IMR-90 (cell line): ENCODE measurements around the gene IYD. TPM values are rescaled to one million over a fixed set of nuclear protein-coding genes. Genes with fewer than 3 reads are reported as not detected.

Experiments used
- ATAC-seq: fragments of 200-7000 bp; cut with Tn5 transposase; 2 replicates; pipeline ENCODE4 v1.9.1; 2020; ENCODE audit warnings: low read depth, mild to moderate bottlenecking, moderate library complexity
- BruUV-seq: library from RNA; stranded (reverse); fragments of 400-500 nt; replicated peaks from 2 replicates; lab custom pipeline; 2021; lab: Mats Ljungman, UMichigan
- CTCF ChIA-PET: fragments of 300-600 bp; formaldehyde crosslinking; extraction: SDS; loops from one replicate; lab custom pipeline; 2021; ENCODE audit warnings: antibody characterized with exemption; lab: Yijun Ruan, JAX
- POLR2A ChIA-PET: fragments of 300-600 bp; sonication (Branson Sonifier 250); formaldehyde crosslinking; loops from one replicate; lab custom pipeline; 2022; ENCODE audit warnings: antibody characterized with exemption; ENCODE audit not compliant: unreplicated experiment; lab: Charles Lee
- DNase-seq: peaks from one replicate; pipeline ENCODE4 v3.0.0; 2013
- H2AFZ ChIP-seq: replicated peaks from 2 replicates; pipeline ENCODE3; 2013; ENCODE audit warnings: low read length, mild to moderate bottlenecking; ENCODE audit not compliant: poor library complexity
- H2AK5ac ChIP-seq: 2 replicates; pipeline ENCODE4 v1.6.1; 2013; ENCODE audit warnings: low read depth, low read length, inconsistent platforms
- H2AK9ac ChIP-seq: replicated peaks from 2 replicates; pipeline ENCODE3; 2013; ENCODE audit warnings: mild to moderate bottlenecking, low read depth, low read length, moderate library complexity; ENCODE audit not compliant: poor library complexity
- H2BK120ac ChIP-seq: 2 replicates; pipeline ENCODE4 v1.6.1; 2013; ENCODE audit warnings: low read depth, low read length, inconsistent platforms
- H2BK15ac ChIP-seq: 3 replicates; pipeline ENCODE4 v1.6.1; 2013; ENCODE audit warnings: low read depth, low read length, inconsistent platforms
- H2BK20ac ChIP-seq: 2 replicates; pipeline ENCODE4 v1.6.1; 2013; ENCODE audit warnings: low read depth, mild to moderate bottlenecking, inconsistent platforms, low read length, moderate library complexity
- H2BK5ac ChIP-seq: 2 replicates; pipeline ENCODE4 v1.6.1; 2013; ENCODE audit warnings: mild to moderate bottlenecking, low read depth, low read length, inconsistent platforms; ENCODE audit not compliant: poor library complexity, severe bottlenecking
- H3K14ac ChIP-seq: replicated peaks from 2 replicates; pipeline ENCODE4 v1.6.1; 2013; ENCODE audit warnings: low read depth, low read length, inconsistent platforms
- H3K18ac ChIP-seq: 2 replicates; pipeline ENCODE4 v1.6.1; 2013; ENCODE audit warnings: low read depth, low read length, control low read depth
- H3K23ac ChIP-seq: 2 replicates; pipeline ENCODE4 v1.6.1; 2013; ENCODE audit warnings: low read depth, low read length, inconsistent platforms
- H3K27ac ChIP-seq: 2 replicates; pipeline ENCODE4 v1.5.1; 2013; ENCODE audit warnings: mild to moderate bottlenecking, control low read depth, low read length; ENCODE audit not compliant: insufficient read depth
- H3K27me3 ChIP-seq: 2 replicates; pipeline ENCODE4 v1.6.1; 2013; ENCODE audit warnings: low read length; ENCODE audit not compliant: control insufficient read depth, insufficient read depth
- H3K36me3 ChIP-seq: 2 replicates; pipeline ENCODE4 v1.6.1; 2013; ENCODE audit warnings: low read length, mixed read lengths; ENCODE audit not compliant: control insufficient read depth, insufficient read depth
- H3K4ac ChIP-seq: 2 replicates; pipeline ENCODE4 v1.6.1; 2013; ENCODE audit warnings: low read depth, low read length, inconsistent platforms
- H3K4me1 ChIP-seq: 2 replicates; pipeline ENCODE4 v1.6.1; 2013; ENCODE audit warnings: low read length, mixed read lengths; ENCODE audit not compliant: control insufficient read depth, insufficient read depth
- H3K4me2 ChIP-seq: 2 replicates; pipeline ENCODE4 v1.6.1; 2013; ENCODE audit warnings: low read depth, mild to moderate bottlenecking, control low read depth, low read length, moderate library complexity
- H3K4me3 ChIP-seq: 2 replicates; pipeline ENCODE4 v1.5.1; 2013; ENCODE audit warnings: low read depth, mild to moderate bottlenecking, control low read depth, low read length, moderate library complexity; ENCODE audit not compliant: insufficient read depth
- H3K56ac ChIP-seq: 2 replicates; pipeline ENCODE4 v1.6.1; 2013; ENCODE audit warnings: low read length, inconsistent platforms; ENCODE audit not compliant: insufficient read depth; ENCODE audit errors: extremely low read depth
- H3K79me1 ChIP-seq, 2 experiments: 2 replicates each; pipeline ENCODE4 v1.6.1; 2013; ENCODE audit warnings: low read length in 2 of 2, inconsistent platforms in 1 of 2, low read depth in 1 of 2
- H3K9ac ChIP-seq: 2 replicates; pipeline ENCODE4 v1.6.1; 2013; ENCODE audit warnings: low read depth, low read length, control low read depth
- H3K9me1 ChIP-seq: 2 replicates; pipeline ENCODE4 v1.6.1; 2013; ENCODE audit warnings: low read length, inconsistent platforms; ENCODE audit not compliant: insufficient read depth
- H3K9me3 ChIP-seq: 2 replicates; pipeline ENCODE4 v1.6.1; 2013; ENCODE audit warnings: low read length; ENCODE audit not compliant: control insufficient read depth, insufficient read depth
- H4K20me1 ChIP-seq: 2 replicates; pipeline ENCODE4 v1.6.1; 2013; ENCODE audit warnings: low read length, inconsistent platforms; ENCODE audit not compliant: insufficient read depth
- H4K5ac ChIP-seq: 2 replicates; pipeline ENCODE4 v1.6.1; 2013; ENCODE audit warnings: mild to moderate bottlenecking, low read depth, low read length, control low read depth
- H4K8ac ChIP-seq, 2 experiments: 2 replicates each; pipeline ENCODE4 v1.6.1; 2013; ENCODE audit warnings: low read depth in 2 of 2, low read length in 2 of 2, control low read depth in 1 of 2, inconsistent platforms in 1 of 2
- H4K91ac ChIP-seq: 2 replicates; pipeline ENCODE4 v1.6.1; 2013; ENCODE audit warnings: low read depth, low read length, inconsistent platforms; ENCODE audit not compliant: insufficient read depth
- BHLHE40 ChIP-seq: fragments of 150-350 bp; IDR thresholded peaks from 2 replicates; pipeline ENCODE4 v1.6.1; 2016; ENCODE audit warnings: mild to moderate bottlenecking, low read depth, low read length
- CEBPB ChIP-seq: IDR thresholded peaks from 2 replicates; pipeline ENCODE4 v1.6.1; 2012; ENCODE audit warnings: low read depth, low read length, improper control_type of control experiment
- CHD1 ChIP-seq: IDR thresholded peaks from 2 replicates; pipeline ENCODE4 v1.6.1; 2012; ENCODE audit warnings: low read depth, low read length, improper control_type of control experiment
- FOS ChIP-seq: fragments of 150-350 bp; IDR thresholded peaks from 2 replicates; pipeline ENCODE4 v1.6.1; 2016; ENCODE audit warnings: low read depth, low read length
- MAFK ChIP-seq: IDR thresholded peaks from 2 replicates; pipeline ENCODE4 v1.6.1; 2012; ENCODE audit warnings: low read depth, low read length, improper control_type of control experiment
- MAZ ChIP-seq: IDR thresholded peaks from 2 replicates; pipeline ENCODE4 v1.6.1; 2012; ENCODE audit warnings: low read depth, mild to moderate bottlenecking, low read length, improper control_type of control experiment, moderate library complexity, borderline replicate concordance
- MXI1 ChIP-seq: IDR thresholded peaks from 2 replicates; pipeline ENCODE4 v1.6.1; 2012; ENCODE audit warnings: low read depth, mild to moderate bottlenecking, low read length, moderate library complexity, borderline replicate concordance
- NFE2L2 ChIP-seq: fragments of 150-350 bp; IDR thresholded peaks from 2 replicates; pipeline ENCODE4 v1.6.1; 2016; ENCODE audit warnings: low read depth, mild to moderate bottlenecking, low read length
- POLR2A ChIP-seq: IDR thresholded peaks from 2 replicates; pipeline ENCODE4 v1.6.1; 2012; ENCODE audit warnings: mild to moderate bottlenecking, low read depth, low read length
- RAD21 ChIP-seq: IDR thresholded peaks from 2 replicates; pipeline ENCODE4 v1.6.1; 2012; ENCODE audit warnings: low read length, improper control_type of control experiment
- RCOR1 ChIP-seq: IDR thresholded peaks from 2 replicates; pipeline ENCODE4 v1.6.1; 2012; ENCODE audit warnings: mild to moderate bottlenecking, low read length, improper control_type of control experiment; ENCODE audit not compliant: insufficient replicate concordance
- RFX5 ChIP-seq: IDR thresholded peaks from 2 replicates; pipeline ENCODE4 v1.8.0; 2012; ENCODE audit warnings: low read depth, mild to moderate bottlenecking, low read length, moderate library complexity
- SMC3 ChIP-seq: fragments of 150-350 bp; IDR thresholded peaks from 2 replicates; pipeline ENCODE4 v1.6.1; 2016; ENCODE audit warnings: low read depth, mild to moderate bottlenecking, antibody characterized with exemption, low read length, moderate library complexity
- WGBS, 2 experiments: methylation state at CpG; one replicate each; pipeline versions ENCODE4 v1.1.5 to v1.1.7; 2013; ENCODE audit warnings: missing lambda C conversion rate in 2 of 2; ENCODE audit not compliant: insufficient read length in 1 of 2; ENCODE audit errors: extremely low coverage in 2 of 2; 5-methylcytosine and 5-hydroxymethylcytosine counted together
- dilution Hi-C: fragments of 300-500 bp; cut with HindIII; formaldehyde crosslinking; loops from one replicate; pipeline ENCODE4 v1.14.3; 2018; ENCODE audit warnings: low sequenced_read_pairs; ENCODE audit not compliant: unreplicated experiment
- in situ Hi-C: fragments of 300-500 bp; cut with MboI; formaldehyde crosslinking; loops from 3 replicates; pipeline ENCODE4 v1.14.3; 2019; ENCODE audit warnings: low sequenced_read_pairs, inconsistent platforms, mixed read lengths
- intact Hi-C: fragments of 100-400 bp; cut with micrococcal nuclease; formaldehyde crosslinking; loops from 2 replicates; pipeline ENCODE4 v1.10.0; 2022
- polyA plus RNA-seq, 3 experiments: library from polyadenylated mRNA; depleted of rRNA; stranded (reverse); fragments of >200 nt; gene quantifications; 2 replicates each; pipeline ENCODE4 v1.2.3, GENCODE V29; 2012; ENCODE audit warnings: low replicate concordance in 1 of 3
- total RNA-seq: library from RNA; depleted of rRNA; stranded (reverse); fragments of >200 nt; gene quantifications from 2 replicates; pipeline ENCODE4 v1.2.3, GENCODE V29; 2012
- TF ChIP-seq, protein P1 (sequence below): conservative IDR thresholded peaks from 2 replicates; pipeline ENCODE4 v1.5.1; 2012; ENCODE audit warnings: mild to moderate bottlenecking, low read depth, low read length, improper control_type of control experiment
- TF ChIP-seq, protein P2 (sequence below): fragments of 150-350 bp; IDR thresholded peaks from 2 replicates; pipeline ENCODE4 v1.6.1; 2016; ENCODE audit warnings: low read depth, mild to moderate bottlenecking, low read length, moderate library complexity, borderline replicate concordance
- TF ChIP-seq, protein P3 (sequence below): fragments of 150-350 bp; IDR thresholded peaks from 2 replicates; pipeline ENCODE4 v1.6.1; 2017; ENCODE audit warnings: mild to moderate bottlenecking, antibody characterized with exemption, low read length, low read depth

IYD gene
- total and polyA plus RNA-seq, 2 of the 4 experiments (the other 2 are of a cell fraction), result not detected

DNA sequence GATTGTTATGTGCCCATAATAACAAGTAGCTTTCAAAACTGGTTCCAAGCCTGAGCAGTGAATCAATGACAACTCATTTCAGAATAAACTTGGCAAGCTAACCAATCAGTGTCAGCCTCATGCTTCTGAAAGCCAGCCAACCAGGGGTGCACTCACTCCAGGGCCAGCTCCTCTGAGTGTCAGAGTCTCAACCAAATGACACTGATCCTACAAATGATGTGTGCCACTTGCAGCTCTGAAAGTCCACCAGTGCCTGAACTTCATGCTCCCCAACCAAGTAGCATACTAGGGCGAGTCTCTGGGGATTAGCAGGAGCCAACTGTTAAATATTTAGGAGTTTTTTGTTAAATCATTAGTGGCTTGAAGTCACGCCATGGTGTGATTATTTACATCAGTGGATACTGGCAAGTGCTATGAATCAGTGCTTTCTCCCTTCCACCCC, 4.5 kb downstream of the IYD start:
- Histone ChIP-seq H3K27ac (no peak overlapping the region), H4K20me1 (no peaks in the 10 kb centered on the region), H4K5ac (no peak overlapping the region), H3K9me3 (no peaks in the 10 kb centered on the region), H3K79me1 (no peaks in the 10 kb centered on the region), H3K56ac (no peak overlapping the region), H2AK9ac (no peak overlapping the region), H3K23ac (no peak overlapping the region), H3K14ac (no peak overlapping the region), H4K8ac (no peak overlapping the region), H2AFZ (no peak overlapping the region), H4K91ac (no peak overlapping the region), H3K4me1 (no peaks in the 10 kb centered on the region), H3K4me2 (no peak overlapping the region), H3K36me3 (no peaks in the 10 kb centered on the region), H3K4ac (no peak overlapping the region), H2BK120ac (no peak overlapping the region), H3K9ac (no peak overlapping the region), H2BK20ac (no peak overlapping the region), H3K27me3 (peaks cover 1% of the 10 kb centered on the region; the same call in 1 of the 2 replicates), H3K18ac (no peak overlapping the region), H2AK5ac (no peak overlapping the region), H3K4me3 (no peak overlapping the region), H3K9me1 (no peaks in the 10 kb centered on the region), H2BK5ac (no peak overlapping the region), H2BK15ac (no peak overlapping the region)
- WGBS, 2 experiments, result no CpG with 5 or more reads among the region's 2 CpGs
- DNase-seq (no peak), ATAC-seq (no peak)
- in situ Hi-C loops, result no loop called here
- dilution Hi-C loops, result no loop called here
- intact Hi-C loops, result no loop called here
- POLR2A ChIA-PET, result no interaction called here
- TF ChIP-seq NFE2L2, result no peak
- TF ChIP-seq, protein P1, sequence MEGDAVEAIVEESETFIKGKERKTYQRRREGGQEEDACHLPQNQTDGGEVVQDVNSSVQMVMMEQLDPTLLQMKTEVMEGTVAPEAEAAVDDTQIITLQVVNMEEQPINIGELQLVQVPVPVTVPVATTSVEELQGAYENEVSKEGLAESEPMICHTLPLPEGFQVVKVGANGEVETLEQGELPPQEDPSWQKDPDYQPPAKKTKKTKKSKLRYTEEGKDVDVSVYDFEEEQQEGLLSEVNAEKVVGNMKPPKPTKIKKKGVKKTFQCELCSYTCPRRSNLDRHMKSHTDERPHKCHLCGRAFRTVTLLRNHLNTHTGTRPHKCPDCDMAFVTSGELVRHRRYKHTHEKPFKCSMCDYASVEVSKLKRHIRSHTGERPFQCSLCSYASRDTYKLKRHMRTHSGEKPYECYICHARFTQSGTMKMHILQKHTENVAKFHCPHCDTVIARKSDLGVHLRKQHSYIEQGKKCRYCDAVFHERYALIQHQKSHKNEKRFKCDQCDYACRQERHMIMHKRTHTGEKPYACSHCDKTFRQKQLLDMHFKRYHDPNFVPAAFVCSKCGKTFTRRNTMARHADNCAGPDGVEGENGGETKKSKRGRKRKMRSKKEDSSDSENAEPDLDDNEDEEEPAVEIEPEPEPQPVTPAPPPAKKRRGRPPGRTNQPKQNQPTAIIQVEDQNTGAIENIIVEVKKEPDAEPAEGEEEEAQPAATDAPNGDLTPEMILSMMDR, result no peak
- TF ChIP-seq, protein P2, sequence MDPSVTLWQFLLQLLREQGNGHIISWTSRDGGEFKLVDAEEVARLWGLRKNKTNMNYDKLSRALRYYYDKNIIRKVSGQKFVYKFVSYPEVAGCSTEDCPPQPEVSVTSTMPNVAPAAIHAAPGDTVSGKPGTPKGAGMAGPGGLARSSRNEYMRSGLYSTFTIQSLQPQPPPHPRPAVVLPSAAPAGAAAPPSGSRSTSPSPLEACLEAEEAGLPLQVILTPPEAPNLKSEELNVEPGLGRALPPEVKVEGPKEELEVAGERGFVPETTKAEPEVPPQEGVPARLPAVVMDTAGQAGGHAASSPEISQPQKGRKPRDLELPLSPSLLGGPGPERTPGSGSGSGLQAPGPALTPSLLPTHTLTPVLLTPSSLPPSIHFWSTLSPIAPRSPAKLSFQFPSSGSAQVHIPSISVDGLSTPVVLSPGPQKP, result no peak
- no peak for TF ChIP-seq BHLHE40
- TF ChIP-seq MAFK, result no peak
- no peak for TF ChIP-seq CEBPB
- TF ChIP-seq FOS, result no peak
- TF ChIP-seq RAD21, result no peak
- TF ChIP-seq MAZ, result no peak
- no peak for TF ChIP-seq MXI1
- no peak for TF ChIP-seq POLR2A
- TF ChIP-seq, protein P3, sequence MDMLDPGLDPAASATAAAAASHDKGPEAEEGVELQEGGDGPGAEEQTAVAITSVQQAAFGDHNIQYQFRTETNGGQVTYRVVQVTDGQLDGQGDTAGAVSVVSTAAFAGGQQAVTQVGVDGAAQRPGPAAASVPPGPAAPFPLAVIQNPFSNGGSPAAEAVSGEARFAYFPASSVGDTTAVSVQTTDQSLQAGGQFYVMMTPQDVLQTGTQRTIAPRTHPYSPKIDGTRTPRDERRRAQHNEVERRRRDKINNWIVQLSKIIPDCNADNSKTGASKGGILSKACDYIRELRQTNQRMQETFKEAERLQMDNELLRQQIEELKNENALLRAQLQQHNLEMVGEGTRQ, result no peak
- TF ChIP-seq SMC3, result no peak
- TF ChIP-seq RFX5, result no peak
- no peak for TF ChIP-seq CHD1
- TF ChIP-seq RCOR1, result no peak
- no TSS peak for BruUV-seq
- CTCF ChIA-PET, result no interaction called here
